Activated CD8-positive, alpha-beta T cell treated with anti-CD3 and anti-CD28 coated beads for 36 hours (primary cell): ENCODE results near the gene HMGCS2. TPM values are rescaled to one million over a fixed set of nuclear protein-coding genes. Genes with fewer than 3 reads are reported as not detected.
A peak's percentile ranks its signal among the peaks of the same experiment; 100 is the strongest.

ENCODE experiments used
- ATAC-seq: fragments of 200-7000 bp; cut with Tn5 transposase; one replicate; pipeline ENCODE4 v1.10.0; 2021; ENCODE audit warnings: mild to moderate bottlenecking, moderate library complexity
- CTCF ChIA-PET: fragments of 350-600 bp; sonication (Branson Sonifier 250); formaldehyde crosslinking; loops from one replicate; lab custom pipeline; 2021; ENCODE audit warnings: antibody characterized with exemption; lab: Charles Lee
- POLR2A ChIA-PET: fragments of 350-600 bp; sonication (Branson Sonifier 250); formaldehyde crosslinking; loops from one replicate; lab custom pipeline; 2021; ENCODE audit warnings: antibody characterized with exemption; lab: Charles Lee
- DNase-seq: peaks from one replicate; pipeline ENCODE4 v3.0.0-alpha.2; 2020
- H3K27ac Mint-ChIP-seq: one replicate; pipeline ENCODE4 v1.8.0; 2021; ENCODE audit warnings: mild to moderate bottlenecking, mixed read lengths
- H3K27me3 Mint-ChIP-seq: one replicate; pipeline ENCODE4 v1.8.0; 2021; ENCODE audit warnings: mixed read lengths
- H3K36me3 Mint-ChIP-seq: one replicate; pipeline ENCODE4 v1.8.0; 2021; ENCODE audit warnings: low read depth, mixed read lengths
- H3K4me1 Mint-ChIP-seq: one replicate; pipeline ENCODE4 v1.8.0; 2021; ENCODE audit warnings: low read depth, mixed read lengths
- H3K4me3 Mint-ChIP-seq: one replicate; pipeline ENCODE4 v1.8.0; 2021; ENCODE audit warnings: mild to moderate bottlenecking, moderate library complexity, mixed read lengths
- H3K9me3 Mint-ChIP-seq: one replicate; pipeline ENCODE4 v1.8.0; 2021; ENCODE audit warnings: mixed read lengths
- CTCF ChIP-seq: fragments of 200-600 bp; IDR thresholded peaks from one replicate; pipeline ENCODE4 v1.8.0; 2022; ENCODE audit warnings: antibody characterized with exemption, mild to moderate bottlenecking
- intact Hi-C: fragments of 100-400 bp; cut with micrococcal nuclease; formaldehyde crosslinking; loops from one replicate; pipeline ENCODE4 v1.10.0; 2022
- total RNA-seq, 2 experiments: library from RNA; stranded (reverse); gene quantifications; one replicate each; pipeline ENCODE4 v1.2.3, GENCODE V29; 2021

Gene HMGCS2
- total RNA-seq, 2 experiments from 2014 or later = not detected

- DNase-seq = no peak
- no peak for ATAC-seq
- ChIA-PET POLR2A (interaction anchor here (1.6 kb wide), 1 partner anchor 62 kb away, joined by 3 read pairs; no protein-coding TSS in a partner anchor), CTCF (interaction anchor here (1.2 to 3.9 kb wide), 2 partner anchors 11 to 15 kb away, joined by 3 to 20 read pairs; no protein-coding TSS in a partner anchor)
- Mint-ChIP-seq H3K9me3 (no peaks in the 10 kb centered on the region), H3K36me3 (peaks cover 2% of the 10 kb centered on the region), H3K4me1 (peaks cover 31% of the 10 kb centered on the region), H3K27me3 (no peaks in the 10 kb centered on the region), H3K4me3 (no peak overlapping the region), H3K27ac (peak overlapping the region; percentile 39)
- intact Hi-C loops = no loop called here
- TF ChIP-seq CTCF = no peak
Observed at GRCh38 chr1:119797606-119798005, 28.9 kb upstream of the HMGCS2 start.

GRCh38 chr1:119797162-119797561 lies 28.5 kb upstream of the HMGCS2 start:
- H3K4me3 Mint-ChIP-seq = no peak overlapping the region
- no peaks in the 10 kb centered on the region for H3K27me3 Mint-ChIP-seq
- ATAC-seq = peak; percentile 28
- no peaks in the 10 kb centered on the region for H3K9me3 Mint-ChIP-seq
- H3K36me3 Mint-ChIP-seq = peaks cover 2% of the 10 kb centered on the region
- no peak for TF ChIP-seq CTCF
- ChIA-PET CTCF (interaction anchor here (1.2 to 3.9 kb wide), 3 partner anchors 12 to 19 kb away, joined by 3 to 20 read pairs (median 3); no protein-coding TSS in a partner anchor), POLR2A (interaction anchor here (1.6 kb wide), 1 partner anchor 62 kb away, joined by 3 read pairs; no protein-coding TSS in a partner anchor)
- H3K27ac Mint-ChIP-seq = peak overlapping the region; percentile 8
- DNase-seq = no peak
- H3K4me1 Mint-ChIP-seq = peaks cover 31% of the 10 kb centered on the region
- intact Hi-C loops = no loop called here

GRCh38 chr1:119795261-119796200 lies 26.8 kb upstream of the HMGCS2 start:
- Mint-ChIP-seq H3K27ac (no peak overlapping the region), H3K9me3 (no peaks in the 10 kb centered on the region), H3K27me3 (no peaks in the 10 kb centered on the region), H3K4me1 (peaks cover 31% of the 10 kb centered on the region), H3K36me3 (peaks cover 2% of the 10 kb centered on the region), H3K4me3 (no peak overlapping the region)
- CTCF ChIA-PET = interaction anchor here (1.0 to 3.9 kb wide), 3 partner anchors 14 to 51 kb away, joined by 3 to 20 read pairs (median 4); no protein-coding TSS in a partner anchor
- ATAC-seq (no peak), DNase-seq (no peak)
- no peak for TF ChIP-seq CTCF
- intact Hi-C loops = no loop called here
- POLR2A ChIA-PET = no interaction called here

- Mint-ChIP-seq H3K36me3 (peaks cover 2% of the 10 kb centered on the region), H3K4me1 (peaks cover 26% of the 10 kb centered on the region), H3K9me3 (no peaks in the 10 kb centered on the region), H3K27me3 (no peaks in the 10 kb centered on the region), H3K27ac (no peak overlapping the region), H3K4me3 (no peak overlapping the region)
- intact Hi-C loops = no loop called here
- ATAC-seq (no peak), DNase-seq (no peak)
- no peak for TF ChIP-seq CTCF
- POLR2A ChIA-PET = no interaction called here
- CTCF ChIA-PET = interaction anchor here (3.9 kb wide), 1 partner anchor 14 kb away, joined by 20 read pairs; no protein-coding TSS in a partner anchor
Observed at GRCh38 chr1:119794876-119795240, 26.2 kb upstream of the HMGCS2 start.
